NCI-H226 (cell line): Measurements from ENCODE around the gene GID8.
"Not testable (repeated sequence)": the region's sequence is repeated elsewhere in the genome, so short reads cannot be mapped to it uniquely, and the experiment has no call there.

Experiments
- DNase-seq: peaks from one replicate; pipeline ENCODE4 v3.0.0-alpha.2; 2015

Gene GID8

GRCh38 chr20:62959998-62960436 is 22.1 kb downstream of the GID8 start:
- DNase-seq: no peak

GRCh38 chr20:62960446-62961309 is 22.7 kb downstream of the GID8 start:
- DNase-seq: not testable (repeated sequence)

GRCh38 chr20:62961310-62961783 is 23.4 kb downstream of the GID8 start:
- DNase-seq: no peak

- DNase-seq: no peak
Observed at GRCh38 chr20:62961799-62962198, 23.9 kb downstream of the GID8 start.

GRCh38 chr20:62962221-62962879 is 24.4 kb downstream of the GID8 start:
- no peak for DNase-seq

- DNase-seq: no peak
Observed at GRCh38 chr20:62962891-62963613, 25.1 kb downstream of the GID8 start.

- DNase-seq: no peak
Observed at GRCh38 chr20:62963614-62964397, 25.9 kb downstream of the GID8 start.

- DNase-seq: no peak
Observed at GRCh38 chr20:62964700-62965099, 26.8 kb downstream of the GID8 start.

GRCh38 chr20:62965363-62965771 is 27.4 kb downstream of the GID8 start:
- no peak for DNase-seq

GRCh38 chr20:62966212-62967148 is 28.5 kb downstream of the GID8 start:
- DNase-seq: no peak

GRCh38 chr20:62967149-62967501 is 29.2 kb downstream of the GID8 start:
- DNase-seq: no peak

- DNase-seq: no peak
Observed at GRCh38 chr20:62967628-62968351, 29.8 kb downstream of the GID8 start.

- DNase-seq: no peak
Observed at GRCh38 chr20:62968378-62969178, 30.6 kb downstream of the GID8 start.

GRCh38 chr20:62969179-62969760 is 31.3 kb downstream of the GID8 start:
- no peak for DNase-seq

GRCh38 chr20:62969939-62970306 is 32.0 kb downstream of the GID8 start:
- DNase-seq: no peak

- DNase-seq: no peak
Observed at GRCh38 chr20:62970307-62971210, 32.6 kb downstream of the GID8 start.

- no peak for DNase-seq
Observed at GRCh38 chr20:62971211-62971949, 33.4 kb downstream of the GID8 start.
